Peyer's patch (tissue), 4 donors: Measurements from ENCODE around the gene IGFLR1. TPM values are rescaled to one million over a fixed set of nuclear protein-coding genes. Genes with fewer than 3 reads are reported as not detected.
"Not testable (repeated sequence)": the region's sequence is repeated elsewhere in the genome, so short reads cannot be mapped to it uniquely, and the experiment has no call there.

Experiments
- DNase-seq, 3 donors: peaks; one replicate each; pipeline ENCODE4 v3.0.0-alpha.2; 2017 to 2019
- H3K27ac ChIP-seq, 4 donors: fragments of 200-600 bp; sonication (generic); one replicate each; pipeline ENCODE4 v1.5.1; 2016 to 2019
- H3K27me3 ChIP-seq, 2 donors: fragments of 200-600 bp; sonication (generic); one replicate each; pipeline ENCODE4 v1.5.1; 2019
- H3K36me3 ChIP-seq, 3 donors: fragments of 200-600 bp; sonication (generic); one replicate each; pipeline ENCODE4 v1.5.1; 2016 to 2019
- H3K4me1 ChIP-seq, 4 donors: fragments of 200-600 bp; sonication (generic); one replicate each; pipeline ENCODE4 v1.5.1; 2016 to 2019
- H3K4me3 ChIP-seq, 4 donors: fragments of 200-600 bp; sonication (generic); 1 replicate in 3 of 4; 2 replicates in 1 of 4; pipeline ENCODE4 v1.5.1; 2016 to 2019; ENCODE audit warnings: mild to moderate bottlenecking in 1 of 4
- H3K9me3 ChIP-seq, 4 donors: fragments of 200-600 bp; sonication (generic); one replicate each; pipeline ENCODE4 v1.5.1; 2016 to 2019; ENCODE audit warnings: mild to moderate bottlenecking in 1 of 4
- CTCF ChIP-seq, 6 experiments: fragments of 450-650 bp in 4 of 6; fragments of 200-600 bp in 2 of 6; sonication (generic) in 1 of 6; IDR thresholded peaks; one replicate each; pipeline ENCODE4 v1.5.1; 2017 to 2019; ENCODE audit warnings: antibody characterized with exemption in 6 of 6, mild to moderate bottlenecking in 3 of 6, moderate library complexity in 1 of 6
- POLR2A ChIP-seq, 2 donors: fragments of 450-650 bp; IDR thresholded peaks; one replicate each; pipeline ENCODE4 v1.5.1; 2017; ENCODE audit warnings: antibody characterized with exemption in 2 of 2, mild to moderate bottlenecking in 2 of 2, moderate library complexity in 2 of 2
- total RNA-seq, 4 donors: library from RNA; depleted of rRNA; stranded (reverse); fragments of >200 nt; gene quantifications; one replicate each; pipeline ENCODE4 v1.1.0, GENCODE V29; 2016

Gene IGFLR1
- total RNA-seq, 4 donors from 2014 or later = 8.3 to 14.2 (median 12.3) TPM

- Histone ChIP-seq H3K9me3 (no peaks in the 10 kb centered on the region), H3K27me3 (no peaks in the 10 kb centered on the region), H3K27ac (no peak overlapping the region), H3K36me3 (peaks cover 0 to 100% (median 4%) of the 10 kb centered on the region in 3 donors), H3K4me3 (no peak overlapping the region), H3K4me1 (no peaks in the 10 kb centered on the region)
- DNase-seq = no peak
- no peak for TF ChIP-seq POLR2A (IDR thresholded peaks at IDR 0.05)
- TF ChIP-seq CTCF (IDR thresholded peaks at IDR 0.05) = no peak
Measured at GRCh38 chr19:35727956-35728706, 14.1 kb downstream of the IGFLR1 start.

GRCh38 chr19:35727053-35727955 is 14.9 kb downstream of the IGFLR1 start:
- Histone ChIP-seq H3K4me3 (no peak overlapping the region), H3K9me3 (no peaks in the 10 kb centered on the region), H3K36me3 (peaks cover 0 to 100% (median 4%) of the 10 kb centered on the region in 3 donors), H3K27me3 (no peaks in the 10 kb centered on the region), H3K27ac (no peak overlapping the region), H3K4me1 (no peaks in the 10 kb centered on the region)
- no peak for DNase-seq
- no peak for TF ChIP-seq CTCF (IDR thresholded peaks at IDR 0.05)
- TF ChIP-seq POLR2A (IDR thresholded peaks at IDR 0.05) = no peak

- no peak for DNase-seq
- peaks cover 0 to 98% (median 4%) of the 10 kb centered on the region in 3 donors for H3K36me3 ChIP-seq
Measured at GRCh38 chr19:35725216-35725861, 16.9 kb downstream of the IGFLR1 start.

GRCh38 chr19:35724560-35724959 is 17.7 kb downstream of the IGFLR1 start:
- Histone ChIP-seq H3K27me3 (no peaks in the 10 kb centered on the region), H3K9me3 (no peaks in the 10 kb centered on the region), H3K36me3 (peaks cover 0 to 98% (median 4%) of the 10 kb centered on the region in 3 donors), H3K4me1 (peaks cover 0 to 5% (median 0%) of the 10 kb centered on the region in 4 donors), H3K4me3 (no peak overlapping the region), H3K27ac (no peak overlapping the region)
- TF ChIP-seq POLR2A (IDR thresholded peaks at IDR 0.05) (no peak), CTCF (IDR thresholded peaks at IDR 0.05) (no peak)
- DNase-seq = no peak

More at GRCh38 chr19:35725216-35725861, 16.9 kb downstream of the IGFLR1 start:
- H3K9me3 ChIP-seq = no peaks in the 10 kb centered on the region
- H3K27me3 ChIP-seq = no peaks in the 10 kb centered on the region
- TF ChIP-seq POLR2A (IDR thresholded peaks at IDR 0.05) = no peak
- TF ChIP-seq CTCF (IDR thresholded peaks at IDR 0.05) = no peak
- no peak overlapping the region for H3K27ac ChIP-seq
- no peak overlapping the region for H3K4me3 ChIP-seq
- no peaks in the 10 kb centered on the region for H3K4me1 ChIP-seq

GRCh38 chr19:35724132-35724531 is 18.1 kb downstream of the IGFLR1 start:
- not testable (repeated sequence) for H3K9me3 ChIP-seq, H3K4me1 ChIP-seq, H3K4me3 ChIP-seq, DNase-seq, H3K27ac ChIP-seq, H3K27me3 ChIP-seq
- peaks cover 0 to 93% (median 4%) of the 10 kb centered on the region in 3 donors for H3K36me3 ChIP-seq
